HG03175 (cell line): ENCODE measurements around the gene ZSCAN2.
"Not testable (repeated sequence)": the region's sequence is repeated elsewhere in the genome, so short reads cannot be mapped to it uniquely, and the experiment has no call there.

Source experiments
- ATAC-seq: cut with Tn5 transposase; IDR thresholded peaks from one replicate; pipeline ENCODE4 v1.9.1; 2021; ENCODE audit warnings: mild to moderate bottlenecking, moderate library complexity; ENCODE audit not compliant: unreplicated experiment

Gene ZSCAN2

DNA sequence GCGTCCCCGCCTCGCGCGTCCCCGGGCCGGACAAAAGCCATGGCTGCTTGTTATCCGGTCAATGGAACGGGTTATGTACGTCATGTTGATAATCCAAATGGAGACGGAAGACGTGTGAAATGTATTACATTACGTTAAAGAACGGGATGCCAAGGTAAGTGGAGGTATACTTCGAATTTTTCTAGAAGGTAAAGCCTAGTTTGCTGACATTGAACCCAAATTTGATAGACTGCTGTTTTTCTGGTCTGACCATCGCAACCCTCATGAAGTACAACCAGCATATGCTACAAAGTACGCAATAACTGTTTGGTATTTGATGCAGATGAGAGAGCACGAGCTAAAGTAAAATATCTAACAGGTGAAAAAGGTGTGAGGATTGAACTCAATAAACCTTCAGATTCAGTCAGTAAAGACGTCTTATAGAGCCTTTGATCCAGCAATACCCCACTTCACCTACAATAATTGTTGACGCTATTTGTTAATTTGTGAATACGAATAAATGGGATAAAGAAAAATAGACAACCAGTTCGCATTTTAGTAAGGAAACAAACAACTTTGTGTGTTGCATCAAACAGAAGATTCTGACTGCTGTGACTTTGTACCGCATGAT is 33.5 kb downstream of the ZSCAN2 start:
- no peak for ATAC-seq

DNA sequence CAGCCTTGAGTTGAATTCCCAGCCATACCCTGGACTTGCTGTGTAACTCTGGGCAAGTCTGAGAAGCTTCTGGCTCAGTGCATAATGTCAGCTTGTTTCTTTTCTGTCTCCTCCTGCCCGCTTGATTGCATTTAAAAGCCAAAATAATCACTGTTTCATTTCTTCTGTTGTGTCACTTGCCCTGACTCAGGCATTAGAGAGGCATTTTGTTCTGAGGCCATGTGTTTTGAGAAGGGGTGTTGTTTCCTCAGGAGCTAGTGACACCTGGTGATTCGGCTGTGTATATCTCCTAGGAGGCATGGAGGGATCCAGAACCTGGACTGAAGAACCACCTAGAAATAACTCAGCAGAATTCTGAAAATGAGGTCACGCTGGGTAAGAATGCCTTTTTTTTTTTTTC is 37.3 kb downstream of the ZSCAN2 start:
- ATAC-seq, result no peak

DNA sequence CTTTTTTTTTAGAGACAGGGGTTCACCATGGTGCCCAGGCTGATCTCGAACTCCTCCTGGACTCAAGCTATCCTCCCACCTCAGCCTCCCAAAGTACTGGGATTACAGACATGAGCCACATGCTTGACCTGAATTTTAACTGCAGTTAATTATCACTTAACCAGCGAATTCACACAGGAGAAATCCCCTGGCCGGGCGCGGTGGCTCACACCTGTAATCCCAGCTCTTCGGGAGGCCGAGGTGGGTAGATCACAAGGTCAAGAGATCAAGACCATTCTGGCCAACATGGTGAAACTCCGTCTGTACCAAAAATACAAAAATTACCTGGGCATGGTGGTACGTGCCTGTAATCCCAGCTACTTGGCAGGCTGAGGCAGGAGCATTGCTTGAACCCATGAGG is 41.1 kb downstream of the ZSCAN2 start:
- not testable (repeated sequence) for ATAC-seq

DNA sequence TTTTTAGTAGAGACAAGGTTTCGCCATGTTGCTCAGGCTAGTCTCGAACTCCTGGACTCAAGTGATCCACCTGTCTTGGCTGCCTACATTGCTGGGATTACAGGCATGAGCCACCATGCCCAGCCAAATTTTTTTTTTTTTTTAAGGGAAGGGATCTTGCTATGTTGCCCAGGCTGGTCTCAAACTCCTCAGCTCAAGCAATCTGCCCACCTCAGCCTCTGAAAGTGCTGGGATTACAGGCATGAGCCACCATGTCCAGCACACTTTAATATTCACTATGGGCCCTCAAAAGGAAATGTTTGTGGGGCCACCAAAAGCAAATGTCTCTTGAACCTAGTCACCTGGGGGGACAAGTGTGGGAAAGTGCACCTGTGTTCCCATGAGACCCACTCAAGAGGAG is 41.8 kb downstream of the ZSCAN2 start:
- not testable (repeated sequence) for ATAC-seq

DNA sequence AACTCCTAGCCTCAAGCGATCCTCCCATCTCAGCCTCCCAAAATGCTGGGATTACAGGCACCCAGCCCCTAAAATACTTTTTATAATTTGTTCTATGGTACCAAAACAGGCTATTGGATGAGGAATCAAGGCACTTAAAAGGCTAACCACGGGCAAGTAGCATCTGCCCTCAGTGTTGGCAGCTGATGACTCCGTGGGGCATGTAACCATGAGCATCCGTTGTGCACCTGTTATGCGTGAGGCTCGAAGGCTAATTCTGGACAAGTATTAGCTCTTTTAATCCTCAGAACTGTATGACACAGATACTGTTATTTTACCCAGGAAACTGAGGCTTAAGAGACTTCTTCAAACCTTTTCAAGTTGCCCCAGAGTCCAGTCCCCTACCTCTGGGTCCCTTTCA is 43.0 kb downstream of the ZSCAN2 start:
- ATAC-seq, result no peak

DNA sequence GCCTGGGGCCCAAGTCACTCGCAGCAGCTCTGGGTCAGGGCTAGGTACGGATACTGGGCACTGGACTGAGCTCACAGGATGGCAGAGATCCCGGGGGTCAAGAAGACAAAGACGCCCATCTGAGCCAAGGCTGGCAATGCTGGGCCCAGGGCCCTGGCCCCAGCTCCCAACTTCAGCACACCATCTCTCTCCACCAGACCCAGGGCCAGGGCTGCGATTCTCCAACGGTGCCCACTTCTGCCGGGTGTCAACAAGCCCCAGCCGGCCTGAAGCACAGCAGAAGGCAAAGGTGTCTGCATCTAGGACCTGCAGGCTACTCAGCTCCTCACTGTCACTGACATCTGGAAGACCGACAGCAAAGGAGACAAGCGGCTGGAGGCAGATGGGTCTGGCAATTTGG is 44.7 kb downstream of the ZSCAN2 start:
- ATAC-seq, result no peak

DNA sequence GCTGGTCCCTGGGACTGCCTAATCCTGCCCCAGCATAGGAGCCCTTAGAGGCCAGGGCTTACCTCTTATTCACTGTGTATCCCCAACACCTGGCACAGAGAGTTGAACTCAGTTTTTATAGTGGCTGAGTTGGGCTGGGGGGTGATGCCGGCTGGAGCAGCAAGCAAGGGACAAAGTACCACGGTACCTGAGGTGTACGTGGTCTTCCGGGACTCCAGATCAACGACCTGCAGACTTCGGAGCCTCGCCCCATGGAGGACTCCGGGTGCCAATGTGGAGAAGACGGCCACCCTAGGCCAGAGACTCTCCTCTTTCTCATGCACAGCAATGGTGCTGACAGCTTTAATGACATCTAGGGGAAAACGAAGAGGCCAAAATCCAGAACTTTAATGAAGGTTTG is 45.2 kb downstream of the ZSCAN2 start:
- ATAC-seq, result no peak

DNA sequence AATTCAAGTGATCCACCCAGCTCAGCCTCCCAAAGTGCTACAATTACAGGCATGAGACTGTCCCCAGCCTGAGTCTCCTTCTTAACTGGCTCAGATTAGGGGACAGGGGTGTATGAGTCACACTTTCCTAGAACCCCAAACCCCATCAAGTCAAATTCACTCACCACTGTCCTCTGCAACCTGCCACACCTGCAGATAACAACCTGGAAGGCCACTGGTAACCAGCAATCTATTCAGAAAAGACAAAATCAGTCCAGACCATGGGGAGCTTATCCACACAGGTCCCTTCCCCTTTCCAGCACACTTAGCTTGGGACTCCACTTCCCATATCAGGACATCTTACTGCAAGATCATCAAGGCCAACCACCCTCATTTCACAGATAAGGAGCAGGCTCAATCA is 46.9 kb downstream of the ZSCAN2 start:
- ATAC-seq, result no peak

DNA sequence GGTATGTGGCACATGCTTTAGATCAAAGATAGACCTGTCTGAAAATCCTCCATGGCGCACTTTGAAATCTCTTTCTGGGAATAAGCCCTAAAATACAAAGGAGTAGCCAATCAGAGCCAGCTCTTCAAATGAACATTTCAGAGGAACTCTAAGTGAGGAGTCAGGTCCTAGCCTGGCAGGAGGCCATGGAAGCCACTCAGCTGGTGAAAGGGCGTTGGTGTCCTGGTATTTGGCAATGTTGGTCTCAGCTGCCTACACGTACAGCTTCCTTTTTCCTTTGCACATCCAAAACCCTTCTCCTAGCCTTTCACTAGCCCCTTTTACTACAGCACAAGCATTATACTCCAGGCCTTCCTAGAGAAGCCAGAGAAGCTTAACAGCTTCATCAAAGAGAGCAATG is 47.7 kb downstream of the ZSCAN2 start:
- no peak for ATAC-seq

DNA sequence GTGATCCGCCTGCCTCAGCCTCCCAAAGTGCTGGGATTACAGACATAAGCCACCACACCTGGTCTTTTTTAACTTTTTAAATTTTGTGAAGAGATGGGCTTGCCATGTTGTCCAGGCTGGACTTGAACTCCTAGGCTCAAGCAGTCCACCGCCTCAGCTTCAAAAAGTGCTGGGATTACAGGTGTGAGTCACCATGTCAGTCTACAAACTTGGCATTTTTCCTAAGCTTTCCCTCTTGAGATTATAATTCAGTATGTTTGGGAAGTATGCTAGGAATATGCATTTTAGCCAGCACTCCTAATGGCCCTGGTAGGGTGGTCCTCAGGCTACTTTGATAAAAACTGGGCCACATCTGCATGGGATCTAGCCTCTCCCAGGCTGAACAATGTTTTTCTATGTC is 48.9 kb downstream of the ZSCAN2 start:
- ATAC-seq, result no peak

DNA sequence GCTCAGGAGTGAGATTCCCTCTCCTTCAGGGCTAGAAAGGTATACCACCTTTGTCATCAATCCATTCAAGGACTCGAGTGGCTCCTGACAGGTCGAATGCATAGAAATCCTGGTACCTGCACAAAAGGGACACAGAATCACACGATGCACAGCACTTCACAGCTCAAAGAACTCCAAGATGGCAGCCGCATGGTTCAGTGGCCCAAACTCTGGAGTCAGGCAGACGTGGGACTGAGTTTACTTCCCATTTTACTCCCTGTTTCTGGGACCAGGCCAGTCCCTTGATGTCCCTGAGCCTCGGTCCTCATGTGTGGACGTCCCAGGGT is 52.7 kb downstream of the ZSCAN2 start:
- ATAC-seq, result no peak

DNA sequence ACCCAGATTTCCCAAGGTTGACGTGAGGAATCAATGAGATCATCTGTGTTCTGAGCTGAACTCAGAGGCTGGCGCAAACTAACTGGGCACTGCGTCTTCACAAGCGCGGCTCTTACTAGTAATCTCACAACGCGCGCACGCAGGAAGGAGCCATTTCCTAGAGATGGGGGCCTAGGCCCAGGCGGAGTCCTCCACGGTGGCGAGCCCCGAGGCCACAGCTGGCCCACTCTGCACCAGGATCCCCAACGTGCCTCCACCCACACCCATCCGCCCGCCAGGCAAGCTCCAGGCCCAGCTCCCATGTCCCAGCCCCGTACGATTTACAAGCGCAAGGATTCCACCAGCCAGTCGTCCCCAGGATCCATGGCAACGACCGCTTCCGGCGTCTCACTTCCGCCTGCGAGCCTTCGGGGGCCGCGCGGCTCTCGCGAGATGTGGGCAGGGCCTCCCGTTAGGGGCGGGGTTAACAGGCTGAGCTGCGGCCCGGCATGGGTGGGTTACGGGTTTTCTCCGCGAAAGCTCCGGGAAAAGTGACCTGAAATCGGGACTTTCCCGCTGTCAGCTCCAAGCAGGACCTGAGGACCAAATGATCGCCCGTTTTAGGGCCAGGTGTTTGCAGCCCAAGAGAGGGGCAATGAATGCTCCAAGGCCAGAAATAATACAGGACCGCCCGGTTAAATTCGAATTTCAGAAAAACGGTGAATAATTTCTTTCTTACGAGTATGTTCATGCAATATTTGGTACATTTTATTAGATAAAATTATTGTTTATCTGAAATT is 53.3 kb downstream of the ZSCAN2 start, which contains the start of gene WDR73:
Gene WDR73, minus strand, starts transcription at position 374 of the 779 bp plus-strand sequence. Its CDS starts 9 bp downstream, at position 365.
- ATAC-seq, result peak; percentile 83

DNA sequence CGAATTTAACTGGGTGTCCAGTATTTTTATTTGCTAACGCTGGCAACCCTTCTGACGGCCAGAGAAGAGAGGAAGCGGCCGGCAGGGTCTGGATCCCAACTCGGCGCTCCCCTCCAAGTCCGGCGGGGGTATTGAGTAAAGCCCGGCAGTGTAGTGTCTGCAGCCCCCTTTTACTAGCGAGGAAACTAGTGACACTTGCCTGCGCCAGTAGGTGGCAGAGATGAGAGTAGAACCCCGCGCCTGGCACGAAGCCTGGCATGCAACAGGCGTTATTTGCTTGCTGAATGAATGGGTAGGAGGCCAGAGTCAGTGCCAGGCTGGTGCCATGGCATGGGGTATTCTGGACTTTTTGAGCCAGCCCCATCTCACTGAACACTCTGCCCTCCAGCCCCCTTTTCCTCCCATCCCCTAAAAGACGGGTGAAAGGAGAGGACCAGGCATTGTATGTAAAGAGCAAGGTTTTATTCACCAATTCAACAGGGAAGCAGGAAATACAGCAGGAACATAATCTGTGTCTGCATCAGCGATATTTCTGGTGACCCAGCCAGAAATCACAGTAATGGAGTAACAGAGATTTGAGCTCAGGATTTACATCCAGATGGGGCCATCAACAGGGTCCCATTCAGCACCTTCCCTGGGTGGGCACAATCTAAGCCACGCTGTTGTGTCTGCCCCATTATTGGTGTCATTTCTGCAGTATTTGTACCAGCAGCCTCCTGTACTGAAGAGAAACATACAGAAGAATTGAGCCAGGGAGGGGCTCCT is 54.1 kb downstream of the ZSCAN2 start:
- peak; percentile 43 for ATAC-seq

DNA sequence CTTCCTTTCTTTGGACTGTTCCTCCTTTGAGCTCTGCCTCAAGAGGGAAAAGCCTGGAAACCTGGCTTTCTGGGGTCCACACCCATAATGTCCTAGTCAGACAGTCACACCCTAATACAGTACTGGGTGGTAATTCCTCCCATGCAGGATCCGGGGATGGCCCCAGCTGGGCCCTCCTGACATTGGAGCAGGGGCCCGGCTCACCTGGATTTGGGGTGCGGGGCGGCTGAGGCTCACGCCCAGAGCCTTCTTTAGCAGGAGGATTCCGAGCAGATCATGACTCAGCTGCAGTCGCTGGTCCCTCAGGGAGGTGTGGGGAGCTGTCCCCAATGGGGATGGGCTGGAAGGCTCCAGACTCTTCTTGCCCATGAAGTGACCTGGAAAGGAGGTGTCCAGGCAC is 56.2 kb downstream of the ZSCAN2 start:
- no peak for ATAC-seq

DNA sequence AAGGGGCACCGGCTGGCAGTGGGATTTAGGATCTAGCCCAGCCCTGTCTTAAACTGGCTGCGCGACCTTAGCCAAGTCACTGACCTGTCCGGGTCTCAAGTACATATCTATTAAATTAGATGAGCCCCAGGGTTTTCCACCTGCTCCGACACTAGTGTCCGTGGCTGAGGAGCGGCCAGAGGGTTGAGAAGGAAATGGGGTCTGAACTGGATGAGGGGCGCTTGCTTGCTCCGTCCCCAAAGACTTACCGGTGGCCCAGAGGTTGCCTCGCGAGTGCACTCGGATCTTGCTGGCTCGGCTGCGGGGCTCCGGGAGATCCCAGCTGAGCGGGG is 56.9 kb downstream of the ZSCAN2 start:
- no peak for ATAC-seq

DNA sequence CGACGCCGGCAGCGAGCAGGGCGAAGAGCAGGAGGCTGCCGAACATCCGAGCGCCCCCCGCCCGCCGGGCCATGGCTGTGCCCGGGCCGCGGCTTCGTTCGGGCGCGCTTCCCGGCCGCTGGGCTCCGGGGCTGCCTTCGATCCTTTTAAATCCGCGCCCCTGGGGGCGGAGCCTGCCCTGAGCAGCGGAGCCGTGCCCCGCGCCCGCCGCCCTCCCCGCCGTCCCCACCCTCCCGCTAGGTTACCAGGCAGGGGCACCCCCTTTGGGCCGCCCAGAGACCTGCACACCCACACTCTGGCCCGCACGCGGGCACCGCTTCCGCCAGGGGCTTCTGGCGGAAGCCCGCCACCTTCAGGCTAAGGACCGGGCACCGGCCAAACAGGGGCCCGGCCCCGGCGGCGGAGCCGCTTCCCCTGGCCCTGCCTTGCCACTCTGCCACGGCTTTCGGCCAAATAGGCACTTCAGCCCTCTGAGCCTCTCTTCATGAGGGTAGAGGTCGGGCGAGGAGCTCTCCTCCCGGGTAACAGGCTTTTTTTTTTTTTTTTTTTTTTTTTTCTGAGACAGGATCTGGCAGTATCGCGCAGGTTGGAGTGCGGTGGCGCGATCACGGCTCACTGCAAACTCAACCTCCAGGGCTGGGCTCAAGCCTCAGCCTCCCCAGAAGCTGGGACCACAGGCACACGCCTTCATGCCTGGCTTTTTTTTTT is 57.4 kb downstream of the ZSCAN2 start, which contains the start of gene NMB:
Gene NMB, minus strand, starts transcription at position 120 of the 708 bp plus-strand sequence. Its CDS starts 47 bp downstream, at position 73.
- peak; percentile 64 for ATAC-seq

DNA sequence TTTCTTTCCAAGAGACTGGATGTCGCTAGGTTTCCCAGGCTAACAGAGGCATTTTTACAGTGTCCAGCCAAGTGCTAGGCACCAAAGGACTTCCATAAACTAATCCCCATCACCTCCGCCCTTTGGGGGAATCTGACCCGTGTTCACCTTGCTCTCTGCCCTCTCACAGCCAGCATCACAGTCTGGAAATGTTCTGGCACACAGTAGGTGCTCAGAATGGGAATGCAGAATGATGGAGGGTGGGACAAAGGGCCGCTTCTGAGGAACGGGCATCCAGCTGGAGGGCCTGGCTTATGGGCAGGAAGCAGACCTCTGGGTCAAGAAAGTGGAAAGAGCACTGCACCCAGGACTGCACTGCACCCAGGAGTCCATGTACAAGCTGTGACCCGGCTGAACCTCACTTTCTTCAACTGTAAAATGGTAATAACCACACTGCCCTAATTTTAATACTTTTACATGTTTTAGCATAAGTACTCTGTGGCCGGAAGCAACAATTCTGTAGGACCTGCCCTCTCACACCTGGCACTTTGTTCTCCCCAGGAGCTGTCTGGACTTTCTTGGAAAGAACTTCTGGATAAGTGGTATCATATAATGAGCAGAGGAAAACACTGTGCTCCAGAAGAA is 58.1 kb downstream of the ZSCAN2 start:
- ATAC-seq, result no peak

DNA sequence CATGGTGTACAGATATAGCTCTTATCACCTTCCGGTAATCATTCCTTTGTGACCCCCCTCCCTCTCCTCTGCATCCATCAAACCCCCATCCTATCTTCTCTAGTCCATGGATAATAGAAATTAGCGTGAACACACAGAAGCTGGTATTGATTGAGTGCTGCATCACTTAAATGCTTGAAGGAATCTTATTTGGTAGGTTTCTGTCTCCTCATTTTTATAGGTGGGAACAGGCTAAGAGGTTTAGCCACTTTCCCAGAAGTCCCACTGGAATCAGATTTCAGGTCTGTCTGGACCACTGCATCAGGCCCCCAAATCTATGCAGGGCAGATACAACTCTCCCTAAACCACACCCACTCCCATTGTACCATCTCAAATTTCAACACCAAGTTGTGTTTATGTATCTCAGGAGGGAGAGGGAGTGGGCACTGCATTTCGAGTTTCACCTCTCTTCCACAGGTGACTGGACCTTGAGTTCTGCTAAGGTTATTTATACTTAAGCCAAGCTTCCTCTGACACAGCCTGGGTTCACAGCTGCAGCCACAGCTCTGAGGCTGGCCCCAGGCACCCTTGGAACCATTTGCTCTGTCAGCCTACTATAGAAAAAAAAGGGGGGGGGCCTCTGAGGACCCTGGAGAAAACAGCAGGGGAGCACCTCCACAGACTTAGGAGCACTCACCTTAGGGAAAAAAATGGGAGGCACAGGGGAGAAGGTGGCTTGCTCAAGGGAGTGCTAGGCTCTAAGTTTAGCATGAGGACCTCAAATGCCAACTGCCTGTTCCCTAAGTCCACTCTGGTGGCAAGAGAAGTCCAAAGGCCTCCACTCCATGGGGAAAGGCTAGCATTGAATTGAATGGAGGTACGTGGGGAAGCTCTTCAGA is 59.3 kb downstream of the ZSCAN2 start:
- no peak for ATAC-seq

DNA sequence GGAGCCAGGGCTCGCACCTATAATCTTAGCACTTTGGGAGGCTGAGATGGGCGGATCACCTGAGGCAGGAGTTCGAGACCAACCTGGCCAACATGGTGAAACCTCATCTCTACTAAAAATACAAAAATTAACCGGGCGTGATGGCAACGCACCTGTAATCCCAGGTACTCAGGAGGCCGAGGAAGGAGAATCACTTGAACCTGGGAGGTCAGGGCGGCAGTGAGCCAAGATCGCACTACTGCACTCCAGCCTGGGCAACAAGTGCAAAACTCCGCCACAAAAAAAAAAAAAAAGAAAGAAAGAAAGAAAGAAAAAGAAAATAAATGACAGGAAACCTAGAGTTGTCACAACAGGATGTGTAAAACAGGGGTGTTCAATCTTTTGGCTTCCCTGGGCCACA is 60.2 kb downstream of the ZSCAN2 start:
- no peak for ATAC-seq

DNA sequence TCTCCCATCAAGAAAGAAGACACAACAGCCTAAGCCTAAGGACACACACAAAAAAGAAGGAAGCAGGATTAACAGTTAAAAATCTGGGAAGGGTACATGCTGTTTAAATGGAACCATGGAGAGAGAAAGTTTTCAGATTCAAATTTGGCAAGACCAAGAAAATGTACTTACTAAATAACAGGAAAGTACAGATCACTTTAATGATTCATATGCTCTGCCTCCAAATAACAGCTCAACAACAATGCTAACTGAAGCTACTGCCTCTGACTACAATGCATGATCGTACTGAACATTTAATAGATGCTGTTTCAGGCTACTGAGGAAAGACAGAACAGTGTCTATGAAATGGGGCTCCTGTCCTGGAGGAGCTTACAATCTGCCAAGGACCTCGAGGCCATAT is 65.6 kb downstream of the ZSCAN2 start:
- no peak for ATAC-seq
